Activated T-cell treated with anti-CD3 and anti-CD28 coated beads, Interleukin-2, amount 50 U/mL, for 1 hour (primary cell): Measurements from ENCODE around the gene THSD8.

Source experiments
- DNase-seq: peaks from one replicate; pipeline ENCODE4 v3.0.0-alpha.2; 2020

Gene THSD8

DNA sequence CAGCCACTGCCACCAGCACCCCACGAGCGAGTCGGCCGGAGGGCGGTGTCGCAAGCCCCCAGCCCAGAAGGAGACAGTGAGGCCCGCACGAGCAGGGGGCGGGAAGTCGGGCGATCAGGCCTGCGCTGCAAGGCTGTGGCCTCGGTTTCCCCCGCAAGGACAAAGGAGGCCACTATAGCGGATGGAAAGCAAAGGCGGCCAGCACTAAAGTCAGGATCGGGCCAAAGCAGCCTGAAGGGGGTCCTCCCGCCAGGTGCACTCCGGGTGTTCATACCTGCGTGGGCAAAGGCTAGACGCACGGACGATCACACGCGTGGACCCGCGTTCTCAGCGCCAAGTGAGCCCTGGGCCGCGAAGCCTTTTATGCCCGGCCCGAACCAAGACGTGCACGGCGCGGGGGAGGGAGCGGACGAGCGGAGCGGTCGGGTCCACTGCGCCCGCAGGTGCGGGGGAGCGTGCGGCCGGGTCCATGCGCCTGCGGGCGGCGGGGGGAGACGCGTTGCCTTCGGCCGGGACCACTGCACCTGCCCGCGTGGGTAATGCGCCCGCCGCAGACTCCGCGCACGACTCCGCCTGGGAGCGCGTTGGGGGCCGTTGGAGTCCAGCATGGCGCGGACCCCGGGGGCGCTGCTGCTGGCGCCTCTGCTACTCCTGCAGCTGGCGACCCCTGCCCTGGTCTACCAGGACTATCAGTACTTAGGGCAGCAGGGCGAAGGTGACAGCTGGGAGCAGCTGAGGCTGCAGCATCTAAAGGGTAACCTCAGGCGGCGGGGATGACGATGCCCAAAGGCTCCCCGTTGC, at the start of gene THSD8, which contains the start of gene PRDX2:
Gene THSD8 (plus strand): TSS at position 604 of the 801 bp plus-strand sequence. CDS start 3 bp downstream, at position 607.
Gene PRDX2 (minus strand): TSS at position 335 of the 801 bp plus-strand sequence. CDS start 539 bp downstream, outside the sequence.
- peak; percentile 77 for DNase-seq

DNA sequence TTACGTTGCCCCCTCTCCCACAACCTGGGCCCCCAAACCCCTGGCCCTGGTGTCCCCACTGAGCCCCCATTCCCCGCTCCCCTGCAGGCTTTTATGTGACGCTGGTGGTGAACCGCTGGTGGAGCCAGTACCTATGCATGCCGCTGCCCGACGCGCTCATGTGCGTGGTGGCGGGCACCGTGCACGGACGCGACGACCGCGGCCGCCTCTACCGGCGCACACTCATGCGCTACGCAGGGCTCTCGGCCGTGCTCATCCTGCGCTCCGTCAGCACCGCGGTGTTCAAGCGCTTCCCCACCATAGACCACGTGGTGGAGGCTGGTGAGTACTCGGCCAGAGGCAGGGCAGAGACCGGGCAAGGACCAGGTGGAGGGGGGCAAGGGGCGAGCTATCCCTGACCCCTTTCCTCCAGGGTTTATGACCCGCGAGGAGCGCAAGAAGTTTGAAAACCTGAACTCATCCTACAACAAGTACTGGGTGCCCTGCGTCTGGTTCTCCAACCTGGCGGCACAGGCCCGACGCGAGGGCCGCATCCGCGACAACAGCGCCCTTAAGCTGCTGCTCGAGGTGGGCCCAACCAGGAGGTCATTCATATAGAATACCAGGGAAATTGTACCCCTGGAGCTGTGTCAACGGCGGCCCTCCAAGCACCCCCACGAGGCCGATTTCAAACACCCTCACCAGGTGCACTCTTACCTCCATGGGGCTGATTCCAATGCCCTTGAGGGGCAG, 47.2 kb upstream of the THSD8 start:
- no peak for DNase-seq

DNA sequence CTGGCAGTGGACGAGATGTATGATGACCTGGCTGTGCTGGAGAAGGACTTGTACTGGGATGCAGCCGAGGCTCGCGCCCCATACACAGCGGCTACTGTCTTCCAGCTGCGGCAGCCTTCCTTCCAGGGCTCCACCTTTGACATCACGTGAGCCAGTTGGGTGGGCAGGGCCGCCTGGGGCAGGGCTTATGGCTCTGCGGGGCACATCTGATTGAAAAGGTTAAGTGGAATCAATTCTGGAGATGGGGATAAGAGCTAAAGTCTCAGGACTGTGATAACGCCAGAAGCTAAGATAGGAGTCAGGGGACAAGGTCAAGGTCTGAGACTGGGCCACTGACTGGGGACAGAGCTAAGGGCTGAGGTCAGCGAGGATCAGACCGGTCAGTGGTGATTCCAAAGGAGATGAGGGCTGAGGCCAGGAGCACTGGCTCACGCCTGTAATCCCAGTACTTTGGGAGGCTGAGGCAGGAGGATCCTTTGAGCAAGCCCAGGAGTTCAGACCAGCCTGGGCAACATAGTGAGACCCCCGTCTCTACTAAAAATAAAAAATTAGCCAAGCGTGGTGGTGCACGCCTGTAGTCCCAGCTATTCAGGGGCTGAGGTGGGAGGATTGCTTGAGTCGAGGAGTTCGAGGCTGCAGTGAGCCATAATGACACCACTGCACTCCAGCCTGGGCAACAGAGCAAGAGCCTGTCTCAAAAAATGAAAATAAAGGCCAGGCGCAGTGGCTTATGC, 45.6 kb upstream of the THSD8 start:
- DNase-seq = no peak

DNA sequence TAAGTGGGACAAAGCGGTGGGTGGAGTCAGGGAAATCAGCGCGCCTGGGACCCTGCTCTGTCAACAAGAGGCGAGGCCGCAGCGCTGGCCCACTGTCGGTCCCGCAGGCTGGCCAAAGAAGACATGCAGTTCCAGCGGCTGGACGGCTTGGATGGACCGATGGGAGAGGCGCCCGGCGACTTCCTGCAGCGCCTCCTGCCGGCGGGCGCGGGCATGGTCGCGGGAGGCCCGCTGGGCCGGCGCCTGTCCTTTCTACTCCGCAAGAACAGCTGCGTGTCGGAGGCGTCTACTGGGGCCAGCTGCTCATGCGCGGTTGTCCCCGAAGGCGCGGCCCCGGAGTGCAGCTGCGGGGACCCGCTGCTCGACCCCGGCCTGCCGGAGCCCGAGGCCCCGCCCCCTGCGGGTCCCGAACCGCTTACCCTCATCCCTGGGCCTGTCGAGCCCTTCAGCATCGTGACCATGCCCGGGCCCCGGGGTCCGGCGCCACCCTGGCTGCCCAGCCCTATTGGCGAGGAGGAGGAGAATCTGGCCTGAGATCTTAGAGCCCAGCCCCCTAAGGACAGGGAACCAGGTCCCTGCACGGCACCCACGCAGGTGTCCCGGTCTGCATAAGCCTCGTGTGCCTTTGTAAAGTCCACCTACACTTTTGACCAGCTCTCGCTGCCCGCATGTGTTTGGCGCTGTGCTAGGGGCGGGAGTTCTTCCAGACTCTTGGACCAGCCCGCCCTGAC, 44.2 kb upstream of the THSD8 start:
- DNase-seq = peak; percentile 73

DNA sequence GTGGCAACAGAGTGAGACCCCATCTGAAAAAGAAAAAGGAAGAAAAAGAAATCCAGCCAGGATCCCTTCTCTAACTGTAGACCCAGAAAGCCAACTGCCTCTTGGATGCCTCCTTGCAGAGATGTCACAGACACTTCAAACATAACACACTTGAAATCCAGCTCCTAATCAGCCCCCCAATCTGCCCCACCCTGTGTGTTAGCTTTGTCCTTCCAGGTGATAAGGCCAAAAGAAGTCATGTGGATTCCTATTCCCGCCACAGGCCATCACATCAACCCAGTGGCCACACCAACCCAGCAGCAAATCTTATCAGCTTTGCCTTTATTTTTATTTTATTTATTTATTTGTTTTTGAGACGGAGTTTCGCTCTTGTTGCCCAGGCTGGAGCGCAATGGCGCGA, 42.2 kb upstream of the THSD8 start:
- DNase-seq = no peak

DNA sequence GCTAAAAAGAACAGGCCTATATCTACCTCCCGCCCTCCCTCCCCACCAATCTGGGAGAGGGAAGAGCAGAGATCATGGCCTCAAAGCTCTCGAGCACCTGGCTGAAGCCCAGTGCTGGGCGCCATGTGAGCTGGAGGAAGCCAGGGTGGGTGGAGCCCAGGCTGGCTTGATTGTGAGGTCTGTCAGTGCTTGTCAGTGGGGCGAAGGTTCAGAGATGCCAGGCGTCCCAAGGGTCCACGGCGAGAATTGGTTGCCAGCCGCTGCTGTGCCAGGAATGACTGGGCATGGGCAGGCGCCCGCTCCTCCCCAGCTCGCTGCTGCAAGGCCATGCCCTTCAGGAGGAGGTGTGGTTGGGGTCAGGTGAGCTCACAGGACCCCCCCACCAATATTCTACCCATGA, 38.8 kb upstream of the THSD8 start:
- no peak for DNase-seq

DNA sequence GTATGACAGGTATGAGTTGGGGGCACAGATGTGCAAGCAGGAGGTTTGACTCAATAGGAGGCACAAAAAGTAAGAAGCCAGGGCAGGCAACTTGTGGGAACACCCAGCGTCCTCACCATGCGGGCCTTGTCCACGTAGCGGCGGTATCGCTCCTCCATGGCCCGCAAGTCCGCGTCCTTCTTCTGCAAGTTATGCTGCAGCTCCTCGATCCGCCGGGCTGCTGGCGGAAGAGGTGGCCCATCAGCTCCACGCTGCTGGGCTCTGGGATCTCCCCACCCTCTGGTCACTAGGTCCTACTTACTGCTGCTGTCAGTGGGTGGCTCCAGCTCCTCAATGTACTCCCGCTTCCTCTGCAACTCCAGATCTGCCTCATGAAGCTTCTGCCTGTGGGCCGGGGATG, 37.2 kb upstream of the THSD8 start:
- no peak for DNase-seq

DNA sequence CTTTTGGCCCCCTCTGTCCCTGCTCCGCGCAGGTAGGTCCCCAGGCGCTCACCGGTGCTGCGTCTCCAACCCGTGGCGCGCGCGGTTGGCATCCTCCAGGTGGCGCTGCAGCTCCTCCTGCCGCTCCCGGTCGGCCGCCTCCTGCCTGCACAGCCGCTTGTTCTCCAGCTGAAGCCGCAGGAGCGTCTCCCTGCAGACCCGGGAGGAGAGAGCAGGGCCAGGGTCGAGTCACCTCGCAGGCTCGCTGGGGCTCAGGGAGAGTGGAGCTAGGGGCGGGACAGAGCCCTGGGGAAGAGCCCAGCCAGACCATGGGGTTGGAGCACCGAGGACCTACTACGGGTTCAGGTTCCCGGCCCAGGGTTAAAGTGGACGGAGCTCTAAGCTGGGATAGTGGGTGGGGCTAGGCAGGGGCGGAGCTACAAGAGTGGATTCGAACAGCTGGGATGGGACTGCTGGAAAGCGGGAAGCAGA, 35.8 kb upstream of the THSD8 start:
- peak; percentile 90 for DNase-seq

DNA sequence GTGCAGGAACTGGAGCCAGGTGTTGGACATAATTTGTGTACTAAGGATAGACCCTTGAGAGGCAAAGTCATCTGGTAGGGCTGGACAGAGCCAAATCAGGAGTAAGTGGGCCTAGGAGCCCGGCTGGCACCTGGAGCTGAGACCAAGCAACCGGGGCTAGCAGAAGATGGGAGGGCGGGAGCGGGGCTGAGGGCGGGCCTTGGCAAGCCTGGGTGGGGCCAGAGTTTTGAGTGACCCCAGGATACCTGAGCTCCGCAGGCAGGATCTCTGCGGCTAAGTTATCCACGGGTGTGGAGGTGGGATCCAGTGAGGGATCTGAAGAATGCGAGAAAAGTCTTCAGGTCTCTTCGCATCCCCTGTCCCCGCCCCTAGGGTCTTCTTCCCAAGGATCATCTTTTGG, 34.7 kb upstream of the THSD8 start:
- no peak for DNase-seq

DNA sequence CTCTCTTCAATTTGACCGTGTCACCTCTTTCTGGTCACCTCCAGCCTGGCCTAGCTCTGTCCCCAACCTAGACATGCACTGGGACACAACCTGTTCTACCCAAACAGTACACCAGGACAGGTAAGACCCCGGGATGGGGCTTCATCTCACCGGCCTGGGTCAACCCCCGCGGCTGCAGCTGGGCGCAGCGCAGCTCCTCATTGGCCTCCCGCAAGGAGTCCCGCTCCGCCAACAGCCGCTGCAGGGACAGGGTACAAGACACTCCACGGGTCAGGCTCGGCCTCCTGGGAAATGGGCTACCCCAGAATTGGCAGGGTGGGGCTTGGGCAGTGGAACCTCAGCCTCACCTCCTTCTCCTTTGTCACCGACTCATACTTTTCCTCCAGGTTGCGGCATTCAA, 34.2 kb upstream of the THSD8 start:
- DNase-seq = no peak

DNA sequence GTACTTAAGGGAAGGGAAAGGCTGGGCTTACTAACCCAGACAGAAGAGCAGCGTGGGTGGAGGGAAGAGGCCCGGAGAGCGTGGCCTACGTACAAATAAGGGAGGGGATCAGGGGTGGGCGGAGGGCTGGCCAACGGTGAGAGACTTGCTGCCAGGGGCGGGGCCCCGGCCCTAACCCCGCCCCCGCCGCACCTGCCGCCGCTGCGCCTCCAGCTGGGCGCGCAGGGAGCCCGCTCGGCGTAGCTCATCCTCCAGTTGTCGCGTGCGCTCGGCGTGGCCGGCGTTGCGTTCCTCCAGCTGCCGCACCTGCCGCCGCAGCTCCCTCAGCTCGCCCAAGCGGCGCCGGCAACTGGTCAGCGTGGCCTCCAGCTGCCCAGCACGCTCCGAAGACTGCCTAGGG, 32.2 kb upstream of the THSD8 start:
- peak; percentile 55 for DNase-seq

DNA sequence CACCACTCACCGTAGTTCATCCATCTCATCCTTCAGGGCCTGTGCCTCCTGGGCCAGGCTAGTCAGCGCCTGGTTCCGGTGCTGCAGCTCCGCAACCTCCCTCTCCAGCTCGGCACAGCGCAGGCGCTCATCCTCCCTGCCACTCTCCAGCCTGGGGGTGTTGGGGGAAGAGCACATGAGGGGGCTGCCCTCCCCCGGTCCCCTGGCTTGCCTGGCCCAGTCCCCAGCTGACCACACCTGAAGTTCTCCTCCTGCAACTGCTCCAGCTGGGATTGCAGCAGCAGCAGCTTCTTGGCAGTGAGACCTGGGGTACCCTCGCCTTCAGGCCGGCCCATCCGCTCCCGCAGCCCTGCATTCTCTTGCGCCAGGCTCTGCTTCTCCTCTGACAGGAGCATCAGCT, 30.9 kb upstream of the THSD8 start:
- DNase-seq = no peak

DNA sequence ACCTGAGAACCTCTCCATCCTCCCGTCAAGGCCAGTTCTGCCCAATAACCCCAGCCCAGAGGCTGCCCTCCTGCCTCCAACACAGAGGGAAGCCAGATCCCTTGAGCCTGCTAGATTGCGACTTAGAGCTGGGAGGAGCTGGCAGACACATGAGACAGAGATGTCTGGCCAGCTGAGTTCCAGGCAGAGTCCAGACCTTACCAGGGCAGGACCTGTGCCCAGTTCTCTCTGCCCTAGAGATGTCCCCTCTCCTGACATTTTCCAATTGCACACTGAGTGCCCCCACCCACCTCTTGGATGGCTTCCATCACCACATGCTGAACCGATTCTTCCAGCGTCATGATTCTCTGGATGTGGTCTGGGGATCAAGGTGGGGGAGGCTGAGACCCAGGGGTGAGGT, 29.5 kb upstream of the THSD8 start:
- DNase-seq = no peak

DNA sequence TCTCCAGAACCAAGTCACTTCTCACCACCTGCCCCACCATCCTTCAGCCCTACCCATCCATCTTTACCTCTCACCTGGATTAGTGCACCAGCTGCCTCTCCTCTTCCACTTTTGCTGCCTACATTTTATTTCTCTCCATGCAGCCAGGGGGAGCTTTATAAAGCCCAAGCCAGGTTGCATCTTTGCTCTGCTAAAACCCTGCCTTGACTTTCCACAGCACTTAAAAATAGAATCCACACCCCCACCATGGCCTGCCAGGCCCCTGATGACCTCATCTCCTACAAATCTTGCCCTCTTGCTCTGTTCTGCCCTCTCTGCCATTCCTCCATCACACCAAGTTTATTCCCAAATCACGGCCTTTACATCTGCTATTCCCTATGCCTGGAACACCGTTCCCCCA, 28.3 kb upstream of the THSD8 start:
- no peak for DNase-seq

DNA sequence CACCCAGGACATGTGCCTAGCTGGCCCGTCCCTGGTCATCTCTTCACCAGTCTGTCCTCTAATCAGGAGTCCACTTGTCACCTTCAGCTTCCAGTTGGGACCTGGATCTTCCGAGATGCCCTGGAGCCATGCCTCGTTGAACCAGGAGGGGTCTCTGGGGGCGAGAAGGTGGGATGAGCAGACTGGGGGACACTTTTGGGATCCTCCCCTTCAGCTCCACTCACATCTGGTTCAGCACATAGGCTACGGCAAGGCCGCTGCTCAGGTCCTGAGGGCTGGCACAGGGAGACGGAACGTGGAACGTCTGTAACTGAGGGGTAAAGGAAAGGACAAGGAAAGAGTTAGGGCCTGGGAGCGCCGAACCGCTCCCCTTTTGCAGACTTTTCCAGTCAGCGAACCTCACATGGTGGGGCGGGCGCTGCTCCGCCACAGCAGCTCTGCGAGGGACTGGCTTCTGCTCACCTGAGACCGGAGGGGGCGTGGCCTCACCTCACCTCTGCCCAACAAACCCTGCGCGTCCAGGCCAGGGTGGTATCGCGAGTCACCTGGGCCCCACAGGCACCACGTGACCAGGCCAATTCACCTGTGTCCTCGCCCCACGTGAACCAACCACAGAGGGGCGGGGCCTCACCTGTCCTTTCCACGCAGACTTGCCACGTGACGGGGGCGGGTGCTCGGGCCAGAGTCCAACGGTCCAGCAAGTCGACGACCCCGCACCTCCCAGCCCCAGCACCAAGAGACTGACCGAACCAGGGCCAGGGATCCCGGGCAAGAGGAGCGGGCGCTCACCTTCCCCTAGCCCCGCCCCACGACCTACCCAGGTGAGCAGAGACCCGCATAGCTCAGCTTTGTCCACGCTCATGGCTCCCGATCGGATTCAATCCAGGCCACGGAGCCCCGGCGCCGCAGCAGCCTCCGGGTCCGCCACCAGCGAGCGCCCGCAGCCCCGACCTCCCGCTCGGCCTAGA, 27.0 kb upstream of the THSD8 start, which contains the start of gene HOOK2:
Gene HOOK2 (minus strand): TSS at position 965 of the 968 bp plus-strand sequence. CDS start 103 bp downstream, at position 862.
- DNase-seq = peak; percentile 23

DNA sequence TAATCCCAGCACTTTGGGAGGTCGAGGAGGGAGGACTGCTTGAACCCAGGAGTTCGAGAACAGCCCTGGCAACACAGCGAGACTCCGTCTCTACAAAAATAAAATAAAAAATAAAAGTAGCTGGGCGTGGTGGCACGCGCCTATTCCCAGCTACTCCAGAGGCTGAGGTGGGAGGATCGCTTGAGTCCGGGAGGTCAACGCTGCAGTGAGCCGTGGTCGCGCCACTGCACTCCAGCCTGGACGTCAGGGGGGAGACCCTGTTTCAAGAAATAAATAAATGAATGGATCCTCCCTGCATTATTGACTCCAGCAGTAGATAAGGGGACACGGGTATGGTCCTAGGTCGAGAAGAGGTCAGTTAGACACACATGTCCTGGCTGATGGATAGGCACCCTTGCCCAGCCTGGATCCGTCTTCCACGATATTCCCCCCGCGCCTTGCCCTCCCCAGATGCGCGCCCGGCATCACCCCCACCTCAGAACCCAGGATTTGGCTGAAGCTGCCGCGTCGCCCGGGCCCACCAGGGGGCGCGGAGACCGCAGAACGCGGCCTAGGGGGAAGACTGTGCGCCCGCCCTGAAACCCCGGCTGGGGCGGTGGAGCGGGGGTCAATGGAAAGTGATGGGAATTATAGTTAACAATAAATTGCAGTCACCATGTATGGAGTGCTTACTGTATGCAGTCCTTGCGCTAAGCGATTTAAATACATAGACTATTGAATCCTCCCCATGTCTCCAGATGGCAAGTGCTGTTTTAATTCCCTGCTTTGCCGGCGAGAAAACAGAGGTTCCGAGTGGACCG, 24.5 kb upstream of the THSD8 start:
- DNase-seq = peak; percentile 88

DNA sequence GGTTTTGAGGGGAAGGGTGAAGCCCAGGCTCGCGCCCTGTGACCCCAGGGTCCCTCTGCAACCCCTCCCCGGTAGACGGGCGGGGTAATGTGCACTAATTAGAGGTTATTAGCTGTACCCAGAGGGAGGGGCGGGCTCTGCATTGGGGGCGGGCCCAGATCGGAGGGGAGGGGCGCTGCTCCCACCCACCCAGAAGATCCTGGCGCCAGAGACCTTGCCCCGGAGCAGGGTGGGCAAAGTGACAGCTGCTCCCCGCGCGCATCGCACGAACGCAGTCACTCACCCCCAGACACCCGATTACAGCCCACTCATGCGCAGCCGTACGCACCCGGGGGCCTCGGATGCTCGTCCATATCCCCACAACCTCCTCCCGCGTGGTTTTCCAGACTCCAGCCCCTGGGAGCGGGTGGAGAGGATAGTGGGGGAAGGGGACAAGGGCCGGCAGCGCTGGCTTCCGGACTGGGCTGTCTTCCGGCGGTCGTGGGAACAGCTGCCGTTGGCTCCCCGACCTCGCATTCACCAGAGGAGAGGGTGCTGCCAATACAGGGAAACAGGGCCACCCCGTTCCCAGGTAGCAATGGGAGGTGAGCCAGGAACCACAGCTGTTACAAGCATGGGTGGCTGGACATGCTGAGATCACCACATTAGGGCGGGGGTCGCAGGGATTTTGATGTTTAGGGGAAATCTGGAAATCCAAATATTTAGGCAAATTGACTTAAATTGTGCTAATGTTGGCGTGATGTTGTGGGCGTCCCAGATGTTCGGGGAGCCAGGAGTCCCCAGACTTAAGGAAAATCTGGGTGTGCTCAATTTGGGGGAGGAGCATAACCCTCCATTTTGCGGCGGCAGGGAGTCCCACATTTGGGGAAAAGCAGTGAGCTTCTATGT, 23.6 kb upstream of the THSD8 start:
- peak; percentile 54 for DNase-seq

DNA sequence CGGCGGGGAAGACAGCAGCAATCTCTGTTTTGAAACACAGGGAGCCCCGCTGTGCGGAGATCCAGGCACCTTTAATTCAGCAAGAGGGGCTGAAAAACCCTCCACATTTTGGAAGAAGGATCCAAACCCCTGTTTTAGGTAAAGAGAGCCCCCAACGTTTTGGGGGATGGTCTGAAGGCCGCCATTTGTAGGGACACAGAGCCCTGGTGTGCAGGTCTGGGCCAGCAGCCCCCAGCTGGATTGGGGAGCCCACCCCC, 23.0 kb upstream of the THSD8 start:
- DNase-seq = no peak

DNA sequence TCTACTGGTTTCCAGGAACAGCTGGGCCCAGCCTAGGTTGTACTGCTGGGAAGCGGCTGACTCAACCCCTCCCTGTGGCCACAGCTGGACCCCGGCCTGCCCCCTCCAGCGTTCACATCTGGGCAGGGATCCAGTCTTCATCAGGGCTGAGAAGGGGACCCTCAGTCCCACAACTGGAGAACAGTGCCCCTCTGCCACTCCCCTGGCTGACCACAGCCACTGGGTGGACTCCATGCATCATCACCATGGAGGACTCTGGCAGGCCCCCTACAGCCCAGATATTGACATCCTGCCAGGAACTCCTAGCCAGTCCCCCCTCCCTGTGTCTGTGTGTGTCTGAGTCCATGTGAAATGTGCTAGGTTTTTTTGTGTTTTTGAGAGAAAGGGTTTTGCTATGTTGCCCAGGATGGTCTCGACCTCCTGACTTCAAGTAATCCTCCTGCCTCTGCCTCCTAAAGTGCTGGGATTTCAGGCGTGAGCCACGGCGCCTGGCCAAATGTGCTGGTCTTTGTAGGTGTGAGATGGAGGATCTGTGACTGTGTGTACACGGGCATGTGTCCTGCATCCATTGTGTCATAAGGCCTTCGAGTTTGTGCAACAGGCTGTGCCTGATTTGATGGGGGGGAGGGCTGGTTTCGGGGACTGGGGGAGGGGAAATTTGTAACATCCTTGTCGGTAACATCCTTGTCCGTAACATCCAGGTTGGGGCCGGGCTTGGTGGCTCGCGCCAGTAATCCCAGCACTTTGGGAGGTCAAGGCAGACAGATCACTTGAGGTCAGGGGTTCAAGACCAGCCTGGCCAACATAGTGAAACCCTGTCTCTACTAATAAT, 22.5 kb upstream of the THSD8 start:
- DNase-seq = no peak
